DMS53 (cell line): ENCODE results near the gene DOP1B.
A peak's percentile ranks its signal among the peaks of the same experiment; 100 is the strongest.
"Not testable (repeated sequence)": the region's sequence is repeated elsewhere in the genome, so short reads cannot be mapped to it uniquely, and the experiment has no call there.

Experiments used
- DNase-seq: peaks from one replicate; lab custom pipeline; 2025; lab: John Stamatoyannopoulos, UW

Gene DOP1B

GRCh38 chr21:36139791-36140190 is 16.8 kb upstream of the DOP1B start:
- DNase-seq, result not testable (repeated sequence)

DNA sequence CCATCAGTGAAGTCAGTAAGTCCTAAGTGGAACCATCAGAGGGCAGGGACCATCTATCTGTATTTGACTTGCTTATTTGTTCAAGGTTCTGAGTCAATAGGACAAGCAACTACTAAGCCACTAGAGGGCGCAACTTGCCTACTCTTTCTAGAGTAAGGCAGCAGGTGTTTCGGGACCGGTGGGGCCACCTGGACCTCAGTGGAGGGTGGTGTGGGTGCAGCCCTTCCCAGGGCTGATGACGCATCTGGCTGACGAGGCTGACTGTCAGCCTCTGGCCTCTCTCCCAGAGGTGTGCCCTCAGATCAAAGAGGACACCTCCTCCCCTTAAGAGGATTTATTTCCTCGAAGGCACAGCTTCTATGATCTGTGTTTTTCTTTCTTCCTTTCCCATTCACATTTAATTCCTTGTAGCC is 15.1 kb upstream of the DOP1B start:
- DNase-seq, result peak; percentile 99

- DNase-seq, result not testable (repeated sequence)
These were observed 12.4 kb upstream of the DOP1B start for GRCh38 chr21:36144233-36144632.

DNA sequence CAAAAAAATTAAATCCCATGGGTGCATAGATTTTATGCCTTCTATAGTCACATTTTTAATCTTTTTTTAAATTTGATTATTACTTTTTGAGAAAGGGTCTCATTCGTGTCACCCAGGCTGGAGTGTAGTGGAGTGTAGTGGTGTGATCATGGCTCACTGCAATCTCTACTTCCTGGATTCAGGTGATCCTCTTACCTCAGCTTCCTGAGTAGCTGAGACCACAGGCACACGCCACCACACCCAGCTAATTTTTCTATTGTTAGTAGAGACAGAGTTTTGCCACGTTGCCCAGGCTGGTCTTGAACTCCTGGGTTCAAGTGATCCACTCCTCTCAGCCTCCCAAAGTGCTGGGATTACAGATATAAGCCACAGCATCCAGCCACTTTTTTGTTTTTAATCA is 11.4 kb upstream of the DOP1B start:
- DNase-seq, result peak; percentile 14

GRCh38 chr21:36147911-36148310 is 8.7 kb upstream of the DOP1B start:
- no peak for DNase-seq

- no peak for DNase-seq
These were observed 7.7 kb upstream of the DOP1B start for GRCh38 chr21:36148886-36149285.

GRCh38 chr21:36149788-36150711 is 6.6 kb upstream of the DOP1B start:
- no peak for DNase-seq

GRCh38 chr21:36155603-36156338 is 853 bp upstream of the DOP1B start:
- DNase-seq, result peak; percentile 95

DNA sequence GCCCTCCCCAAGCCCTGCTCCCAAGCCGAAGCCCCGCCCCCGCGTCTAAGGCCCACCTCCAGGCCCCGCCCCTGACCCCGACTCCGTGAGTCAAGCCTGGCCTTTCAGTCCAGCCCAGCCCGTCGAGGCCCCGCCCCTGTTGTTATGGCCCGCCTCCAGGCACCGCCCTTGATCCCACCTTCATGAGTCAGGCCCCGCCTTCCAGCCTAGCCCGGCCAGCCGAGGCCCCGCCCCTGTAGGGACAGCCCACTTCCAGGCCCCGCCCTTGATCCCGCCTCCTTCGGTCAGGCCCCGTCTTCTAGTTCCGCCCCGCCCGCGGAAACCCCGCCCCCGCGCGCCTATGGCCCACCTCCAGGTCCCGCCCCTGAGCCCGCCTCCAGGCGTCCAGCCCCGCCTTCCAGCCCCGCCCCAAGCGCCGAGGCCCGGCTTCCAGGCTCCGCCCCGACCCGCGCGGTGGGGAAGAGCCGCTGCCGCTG is 247 bp upstream of the DOP1B start:
- DNase-seq, result peak; percentile 98

GRCh38 chr21:36159356-36159921 is 2.8 kb downstream of the DOP1B start:
- no peak for DNase-seq

GRCh38 chr21:36160850-36161178 is 4.2 kb downstream of the DOP1B start:
- no peak for DNase-seq

DNA sequence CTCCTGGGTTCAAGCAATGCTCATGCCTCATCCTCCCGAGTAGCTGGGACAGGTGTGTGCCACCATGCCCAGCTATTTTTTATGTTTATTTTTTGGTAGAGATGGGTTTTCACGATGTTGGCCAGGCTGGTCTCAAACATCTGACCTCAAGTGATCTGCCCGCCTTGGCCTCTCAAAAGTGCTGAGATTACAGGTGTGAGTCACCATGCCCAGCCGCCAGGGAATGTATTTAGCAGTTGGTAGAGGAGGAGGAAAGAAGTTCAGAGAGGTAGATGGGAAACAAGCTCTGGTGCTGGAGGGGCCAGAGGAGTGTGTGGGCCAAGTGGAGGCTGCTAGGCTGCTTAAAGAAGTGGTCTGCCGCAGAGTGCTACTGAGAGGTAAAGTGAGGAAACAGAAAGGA is 6.0 kb downstream of the DOP1B start:
- DNase-seq, result peak; percentile 12

DNA sequence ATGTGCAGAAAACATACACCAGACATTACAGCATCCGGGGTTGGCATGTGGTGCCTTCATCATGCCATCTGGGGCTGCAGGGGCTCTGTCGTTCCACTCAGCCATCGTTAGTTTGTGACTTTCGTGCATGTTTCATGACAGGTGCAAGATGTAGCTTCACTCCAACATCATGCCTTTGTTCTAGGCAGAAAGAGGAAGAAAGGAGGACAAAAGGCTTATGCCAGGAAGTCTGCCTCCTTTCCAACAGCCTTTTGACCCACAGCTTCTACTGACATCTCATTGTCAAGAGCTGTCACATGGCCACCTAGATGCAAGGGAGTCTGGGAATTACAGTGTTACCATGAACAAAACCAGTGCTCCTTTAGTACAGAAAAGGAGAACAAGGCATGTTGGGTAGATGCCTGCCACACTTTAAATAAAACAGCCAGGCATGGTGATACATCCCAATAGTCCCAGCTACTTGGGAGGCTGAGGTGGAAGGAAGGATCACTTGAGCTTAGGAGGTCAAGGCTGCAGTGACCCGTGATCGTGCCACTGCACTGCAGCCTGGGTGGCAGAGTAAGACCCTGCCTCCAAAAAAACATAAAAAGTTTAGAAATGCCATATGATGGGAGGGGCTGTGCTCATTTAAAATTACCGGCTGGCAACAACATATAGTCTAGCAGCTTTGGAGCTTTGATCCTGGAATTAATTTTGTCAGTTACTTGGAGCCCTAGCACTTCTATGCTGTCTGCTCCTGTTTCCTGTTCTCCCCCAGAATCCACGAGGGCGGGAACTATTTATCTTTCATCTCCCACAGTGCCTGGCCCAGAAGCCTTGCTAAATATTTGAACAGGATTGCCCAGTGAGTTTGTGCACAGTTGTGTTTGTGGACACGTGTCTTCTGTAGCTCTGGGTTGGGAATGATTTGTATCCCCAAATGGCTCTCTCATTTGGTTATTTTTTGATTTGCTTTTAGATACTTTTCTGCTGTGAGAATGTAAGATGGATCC is 7.4 kb downstream of the DOP1B start:
- peak; percentile 79 for DNase-seq

GRCh38 chr21:36165356-36165755 is 8.7 kb downstream of the DOP1B start:
- no peak for DNase-seq

DNA sequence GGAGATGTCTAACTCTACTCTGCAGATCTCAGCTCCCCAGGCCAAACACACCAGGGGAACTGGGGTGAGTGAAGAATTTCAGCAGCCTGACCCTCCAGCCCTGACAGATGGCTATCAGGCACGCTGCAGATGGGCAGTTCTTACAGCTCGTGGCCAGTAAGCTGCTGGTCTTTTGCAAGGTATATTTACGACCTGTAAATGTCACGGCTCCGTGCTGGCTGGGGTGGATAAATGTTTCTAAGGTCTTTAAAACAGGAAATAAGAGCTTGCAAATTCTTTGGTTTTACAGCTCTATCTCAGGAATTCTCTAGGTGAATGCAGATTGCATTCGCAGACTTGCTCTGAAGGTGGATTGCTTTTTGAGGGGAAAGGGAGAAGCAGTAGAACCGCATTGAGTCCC is 10.1 kb downstream of the DOP1B start:
- DNase-seq, result no peak

DNA sequence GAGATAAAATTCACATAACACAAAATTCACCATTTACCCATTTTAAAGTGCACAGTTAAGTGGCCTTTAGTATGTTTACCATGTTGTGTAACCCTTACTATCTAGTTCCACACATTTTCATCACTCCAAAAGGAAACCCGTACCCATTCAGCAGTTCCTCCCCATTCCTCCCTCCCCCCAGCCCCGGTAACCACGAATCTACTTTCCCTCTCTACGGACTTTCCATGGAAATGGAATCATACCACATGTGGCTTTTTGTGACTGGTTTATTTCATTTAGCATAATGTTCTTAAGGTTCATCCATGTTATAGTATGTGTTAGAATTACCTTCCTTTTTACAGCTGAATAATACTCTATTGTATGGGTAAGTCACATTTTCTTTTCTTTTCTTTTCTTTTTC is 10.9 kb downstream of the DOP1B start:
- no peak for DNase-seq

- DNase-seq, result peak; percentile 7
These were observed 13.0 kb downstream of the DOP1B start for GRCh38 chr21:36169470-36170128.

- DNase-seq, result no peak
These were observed 14.2 kb downstream of the DOP1B start for GRCh38 chr21:36170823-36171222.

DNA sequence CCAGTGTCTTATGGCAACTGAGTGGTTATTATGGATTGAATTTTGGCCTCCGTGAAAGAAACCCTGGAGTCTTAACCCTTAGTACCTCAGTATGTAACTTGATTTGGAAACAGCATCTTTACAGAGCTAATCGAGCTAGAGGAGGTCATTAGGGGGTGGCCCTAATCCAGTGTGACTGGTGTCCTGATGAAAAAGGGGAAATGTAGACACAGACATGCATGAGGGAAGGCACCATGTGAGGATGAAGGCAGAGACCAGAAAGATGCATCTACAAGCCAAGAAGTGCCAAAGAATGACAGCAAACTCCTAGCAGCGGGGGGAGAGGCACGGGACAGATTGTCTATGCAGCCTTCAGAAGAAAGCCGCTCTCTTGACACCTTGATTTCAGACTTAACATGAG is 14.7 kb downstream of the DOP1B start:
- DNase-seq, result no peak

DNA sequence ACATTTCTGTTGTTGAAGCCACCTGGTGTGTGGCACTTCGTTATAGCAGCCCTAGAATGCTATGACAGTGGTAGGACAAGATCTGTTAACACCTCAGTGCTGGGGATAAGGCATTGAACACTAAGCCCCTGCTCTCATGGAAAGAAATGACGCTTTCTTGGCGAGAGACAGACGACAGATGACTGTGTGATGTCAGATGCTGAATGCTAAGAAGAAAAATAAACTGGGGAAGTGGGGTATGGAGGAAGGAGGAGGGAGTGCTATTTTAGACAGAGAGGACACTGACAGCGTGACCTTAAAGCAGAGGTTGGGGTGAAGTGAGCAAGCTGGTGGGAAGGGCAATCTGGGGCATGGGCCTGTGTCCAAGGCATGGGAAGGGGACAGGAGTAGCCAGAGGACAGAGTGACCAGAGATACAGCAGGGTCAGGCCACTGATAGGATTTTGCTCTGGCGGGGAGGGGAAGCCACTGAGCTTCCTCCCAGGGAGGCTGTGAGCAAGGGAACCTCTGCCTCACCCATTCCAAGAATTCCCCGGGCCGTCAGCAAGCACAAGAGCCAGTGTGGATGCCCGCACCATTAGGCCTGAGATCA is 15.2 kb downstream of the DOP1B start:
- DNase-seq, result no peak

DNA sequence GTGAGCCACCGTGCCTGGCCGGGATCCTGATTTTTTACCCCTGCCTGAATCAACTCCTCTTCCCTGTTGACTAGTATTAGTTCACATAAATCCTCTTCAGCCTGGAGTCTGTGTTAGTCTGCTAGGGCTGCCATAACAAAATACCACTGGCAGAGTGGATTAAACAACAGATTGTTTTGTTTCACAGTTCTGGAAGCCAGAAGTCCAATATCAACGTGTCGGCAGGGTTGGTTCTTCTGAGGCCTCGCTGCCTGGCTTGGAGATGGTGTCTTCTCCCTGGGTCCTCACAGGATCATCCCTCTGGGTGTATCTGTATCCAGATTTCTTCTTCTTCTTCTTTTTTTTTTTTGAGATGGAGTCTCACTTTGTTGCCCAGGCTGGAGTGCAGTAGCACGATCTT is 18.2 kb downstream of the DOP1B start:
- DNase-seq, result no peak
